GM13976 (cell line): ENCODE measurements around the gene SAMD14.

Experiments
- DNase-seq: peaks from one replicate; pipeline ENCODE4 v3.0.0; 2012; ENCODE audit warnings: low spot score
- CTCF ChIP-seq: IDR thresholded peaks from 2 replicates; pipeline ENCODE4 v1.5.1; 2012; ENCODE audit warnings: borderline replicate concordance, mild to moderate bottlenecking; ENCODE audit not compliant: insufficient read depth; ENCODE audit errors: extremely low read depth, missing control alignments, control extremely low read depth
- in situ Hi-C: fragments of 300-500 bp; cut with MboI; formaldehyde crosslinking; loops from one replicate; pipeline ENCODE4 v1.12.0; 2022; ENCODE audit warnings: low sequenced_read_pairs, mixed read lengths, inconsistent platforms; ENCODE audit not compliant: unreplicated experiment

SAMD14 gene

GRCh38 chr17:50165466-50165865 lies 35.5 kb upstream of the SAMD14 start:
- TF ChIP-seq CTCF, result no peak
- DNase-seq, result no peak
- in situ Hi-C loops, result no loop called here

GRCh38 chr17:50165066-50165465 lies 35.1 kb upstream of the SAMD14 start:
- in situ Hi-C loops, result no loop called here
- no peak for TF ChIP-seq CTCF
- DNase-seq, result no peak

GRCh38 chr17:50164697-50164988 lies 34.7 kb upstream of the SAMD14 start:
- no peak for TF ChIP-seq CTCF
- DNase-seq, result no peak
- in situ Hi-C loops, result no loop called here

- in situ Hi-C loops, result no loop called here
- no peak for TF ChIP-seq CTCF
- peak; percentile 67 for DNase-seq
Measured at GRCh38 chr17:50163843-50164696, 34.1 kb upstream of the SAMD14 start.

GRCh38 chr17:50162466-50163254 lies 32.7 kb upstream of the SAMD14 start:
- no peak for DNase-seq
- in situ Hi-C loops, result no loop called here
- no peak for TF ChIP-seq CTCF

GRCh38 chr17:50161911-50162288 lies 31.9 kb upstream of the SAMD14 start:
- TF ChIP-seq CTCF, result no peak
- in situ Hi-C loops, result no loop called here
- DNase-seq, result no peak
